HCT116 (cell line): ENCODE results near the gene C9. TPM values are rescaled to one million over a fixed set of nuclear protein-coding genes. Genes with fewer than 3 reads are reported as not detected.

Experiments
- ATAC-seq: fragments of 200-7000 bp; cut with Tn5 transposase; 2 replicates; pipeline ENCODE4 v1.9.1; 2020; ENCODE audit warnings: mild to moderate bottlenecking, moderate library complexity
- BruUV-seq: library from RNA; stranded (reverse); fragments of 400-500 nt; replicated peaks from 2 replicates; lab custom pipeline; 2021; lab: Mats Ljungman, UMichigan
- CTCF ChIA-PET: fragments of 300-600 bp; sonication (Branson Sonifier 250); formaldehyde crosslinking; loops from one replicate; lab custom pipeline; 2021; ENCODE audit warnings: antibody characterized with exemption; lab: Charles Lee
- POLR2A ChIA-PET: fragments of 300-600, 350-600 bp; sonication (Branson Sonifier 250); formaldehyde crosslinking; loops from one replicate; lab custom pipeline; 2021; ENCODE audit warnings: antibody characterized with exemption; lab: Charles Lee
- RAD21 ChIA-PET, 2 experiments: fragments of 300-600 bp; sonication (Branson Sonifier 250); formaldehyde crosslinking; loops; one replicate each; lab custom pipeline; 2023; ENCODE audit warnings: low total read pairs in 2 of 2; ENCODE audit not compliant: uncharacterized antibody in 2 of 2, unreplicated experiment in 2 of 2, low non-redundant PET in 1 of 2; lab: Charles Lee
- DNase-seq: peaks from one replicate; pipeline ENCODE4 v3.0.0-alpha.2; 2010; ENCODE audit warnings: low read depth, low spot score
- H2AFZ ChIP-seq: fragments of 200-600 bp; shearing (Covaris generic), sonication (generic); 2 replicates; pipeline ENCODE4 v1.6.1; 2017; ENCODE audit warnings: low read depth, mixed run types, mixed read lengths, antibody characterized with exemption, low read length; ENCODE audit not compliant: poor library complexity, severe bottlenecking
- H3K27ac ChIP-seq: 2 replicates; pipeline ENCODE4 v1.5.1; 2012; ENCODE audit warnings: low read depth, low read length
- H3K27me3 ChIP-seq: fragments of 200-600 bp; sonication (generic); 2 replicates; pipeline ENCODE4 v1.6.1; 2016; ENCODE audit warnings: mixed run types, low read length, mixed read lengths; ENCODE audit not compliant: insufficient read depth
- H3K36me3 ChIP-seq, 2 experiments: fragments of 200-500 bp in 1 of 2; fragments of 200-600 bp in 1 of 2; sonication (Bioruptor generic) in 1 of 2; sonication (generic) in 1 of 2; 2 replicates each; pipeline versions ENCODE4 v1.5.1 to v1.6.1; 2014 to 2016; ENCODE audit warnings: low read length in 2 of 2, inconsistent platforms in 1 of 2, mixed read lengths in 1 of 2, mixed run types in 1 of 2; ENCODE audit not compliant: insufficient read depth in 2 of 2, control insufficient read depth in 1 of 2
- H3K4me1 ChIP-seq, 2 experiments: fragments of 200-600 bp in 1 of 2; sonication (generic) in 1 of 2; 2 replicates each; pipeline versions ENCODE4 v1.5.1 to v1.6.1; 2012 to 2017; ENCODE audit warnings: low read length in 2 of 2, inconsistent platforms in 1 of 2, mild to moderate bottlenecking in 1 of 2, mixed read lengths in 1 of 2, mixed run types in 1 of 2, moderate library complexity in 1 of 2; ENCODE audit not compliant: insufficient read depth in 2 of 2, control insufficient read depth in 1 of 2
- H3K4me2 ChIP-seq: fragments of 200-600 bp; sonication (generic); 2 replicates; pipeline ENCODE4 v1.6.1; 2017; ENCODE audit warnings: mixed run types, low read length, mixed read lengths
- H3K4me3 ChIP-seq, 2 experiments: fragments of 200-600 bp in 1 of 2; sonication (generic) in 1 of 2; replicated peaks in 1 of 2; 2 replicates each; pipeline ENCODE4 v1.5.1; 2011 to 2016; ENCODE audit warnings: low read length in 2 of 2, control low read depth in 1 of 2, low read depth in 1 of 2, mild to moderate bottlenecking in 1 of 2, mixed read lengths in 1 of 2, mixed run types in 1 of 2
- H3K79me2 ChIP-seq: fragments of 200-600 bp; sonication (generic); 2 replicates; pipeline ENCODE4 v1.6.1; 2017; ENCODE audit warnings: mild to moderate bottlenecking, mixed run types, low read length, moderate library complexity, mixed read lengths; ENCODE audit not compliant: insufficient read depth
- H3K9ac ChIP-seq: fragments of 200-600 bp; sonication (generic); 2 replicates; pipeline ENCODE4 v1.6.1; 2016; ENCODE audit warnings: low read length, mixed read lengths
- H3K9me2 ChIP-seq: fragments of 200-600 bp; sonication (generic), shearing (Covaris generic); 2 replicates; pipeline ENCODE4 v1.6.1; 2017; ENCODE audit warnings: mixed run types, mild to moderate bottlenecking, moderate library complexity; ENCODE audit not compliant: insufficient read depth
- H3K9me3 ChIP-seq, 2 experiments: fragments of 200-500 bp in 1 of 2; fragments of 200-600 bp in 1 of 2; sonication (Bioruptor generic) in 1 of 2; sonication (generic) in 1 of 2; 2 replicates each; pipeline ENCODE4 v1.6.1; 2014 to 2017; ENCODE audit warnings: low read length in 2 of 2, mixed read lengths in 2 of 2, inconsistent platforms in 1 of 2, low read depth in 1 of 2, mild to moderate bottlenecking in 1 of 2, mixed run types in 1 of 2, moderate library complexity in 1 of 2; ENCODE audit not compliant: control insufficient read depth in 1 of 2, insufficient read depth in 1 of 2
- H4K20me1 ChIP-seq: fragments of 200-600 bp; sonication (generic), shearing (Covaris generic); 2 replicates; pipeline ENCODE4 v1.6.1; 2017; ENCODE audit warnings: mixed run types, mild to moderate bottlenecking, moderate library complexity; ENCODE audit not compliant: insufficient read depth
- CBX3 ChIP-seq: IDR thresholded peaks from 2 replicates; pipeline ENCODE4 v1.6.1; 2012; ENCODE audit warnings: low read depth
- CEBPB ChIP-seq: IDR thresholded peaks from 2 replicates; pipeline ENCODE4 v1.6.1; 2012; ENCODE audit warnings: low read depth
- EGR1 ChIP-seq: IDR thresholded peaks from 2 replicates; pipeline ENCODE4 v1.6.1; 2012; ENCODE audit warnings: low read depth
- ELF1 ChIP-seq: IDR thresholded peaks from 2 replicates; pipeline ENCODE4 v1.6.1; 2012; ENCODE audit warnings: low read depth, borderline replicate concordance
- EZH2 ChIP-seq: fragments of 200-600 bp; sonication (generic); IDR thresholded peaks from 2 replicates; pipeline ENCODE4 v1.6.1; 2017; ENCODE audit warnings: antibody characterized with exemption, mixed run types
- FOSL1 ChIP-seq: IDR thresholded peaks from 2 replicates; pipeline ENCODE4 v1.6.1; 2012; ENCODE audit warnings: low read depth
- JUND ChIP-seq: IDR thresholded peaks from 2 replicates; pipeline ENCODE4 v1.6.1; 2012
- POLR2A ChIP-seq: IDR thresholded peaks from 2 replicates; pipeline ENCODE4 v1.7.0; 2011; ENCODE audit warnings: borderline replicate concordance; ENCODE audit not compliant: insufficient read depth, insufficient read length; ENCODE audit errors: extremely low read depth
- POLR2AphosphoS5 ChIP-seq: IDR thresholded peaks from 2 replicates; pipeline ENCODE4 v1.6.1; 2011; ENCODE audit warnings: mild to moderate bottlenecking, low read depth, low read length, moderate library complexity
- RAD21 ChIP-seq: IDR thresholded peaks from 2 replicates; pipeline ENCODE4 v1.6.1; 2012; ENCODE audit warnings: low read depth, mild to moderate bottlenecking
- SIN3A ChIP-seq: IDR thresholded peaks from 2 replicates; pipeline ENCODE4 v1.6.1; 2012; ENCODE audit warnings: low read depth
- SP1 ChIP-seq: IDR thresholded peaks from 2 replicates; pipeline ENCODE4 v1.6.1; 2012; ENCODE audit warnings: low read depth
- SRF ChIP-seq: IDR thresholded peaks from 2 replicates; pipeline ENCODE4 v1.6.1; 2012; ENCODE audit warnings: low read depth
- TCF7L2 ChIP-seq: IDR thresholded peaks from 2 replicates; pipeline ENCODE4 v1.7.0; 2011; ENCODE audit warnings: borderline replicate concordance, inconsistent platforms; ENCODE audit not compliant: insufficient read depth, insufficient read length; ENCODE audit errors: extremely low read depth
- YY1 ChIP-seq: IDR thresholded peaks from 2 replicates; pipeline ENCODE4 v1.6.1; 2011; ENCODE audit warnings: low read length, low read depth, moderate library complexity, mild to moderate bottlenecking; ENCODE audit not compliant: insufficient replicate concordance; ENCODE audit errors: extremely low read depth
- ZFX ChIP-seq: fragments of 450-650 bp; IDR thresholded peaks from 2 replicates; pipeline ENCODE4 v1.6.1; 2017
- ZNF274 ChIP-seq: fragments of 200-500 bp; sonication (Bioruptor generic); IDR thresholded peaks from 2 replicates; pipeline ENCODE4 v1.6.1; 2014; ENCODE audit warnings: mild to moderate bottlenecking, low read depth, low read length, inconsistent platforms
- intact Hi-C: fragments of 100-400 bp; cut with micrococcal nuclease; formaldehyde crosslinking; loops from 2 replicates; pipeline ENCODE4 v1.10.0; 2022
- total RNA-seq: library from RNA; stranded (reverse); gene quantifications from one replicate; pipeline ENCODE4 v1.2.1, GENCODE V29; 2021; ENCODE audit not compliant: unreplicated experiment
- TF ChIP-seq, protein P1 (sequence below), 3 experiments: fragments of 200-600 bp in 1 of 3; sonication (generic) in 1 of 3; IDR thresholded peaks in 2 of 3; conservative IDR thresholded peaks in 1 of 3; 2 replicates each; pipeline ENCODE4 v1.5.1; 2012 to 2017; ENCODE audit warnings: low read depth in 2 of 3, low read length in 2 of 3, antibody characterized with exemption in 1 of 3, borderline replicate concordance in 1 of 3, control low read depth in 1 of 3, mild to moderate bottlenecking in 1 of 3, mixed read lengths in 1 of 3, mixed run types in 1 of 3, moderate library complexity in 1 of 3; ENCODE audit not compliant: insufficient read depth in 1 of 3
- TF ChIP-seq, protein P2 (sequence below): IDR thresholded peaks from 2 replicates; pipeline ENCODE4 v1.6.1; 2012
- TF ChIP-seq, protein P3 (sequence below): IDR thresholded peaks from 2 replicates; pipeline ENCODE4 v1.6.1; 2012

The C9 gene
- total RNA-seq, 1 experiment from 2014 or later: 0.34 TPM

DNA sequence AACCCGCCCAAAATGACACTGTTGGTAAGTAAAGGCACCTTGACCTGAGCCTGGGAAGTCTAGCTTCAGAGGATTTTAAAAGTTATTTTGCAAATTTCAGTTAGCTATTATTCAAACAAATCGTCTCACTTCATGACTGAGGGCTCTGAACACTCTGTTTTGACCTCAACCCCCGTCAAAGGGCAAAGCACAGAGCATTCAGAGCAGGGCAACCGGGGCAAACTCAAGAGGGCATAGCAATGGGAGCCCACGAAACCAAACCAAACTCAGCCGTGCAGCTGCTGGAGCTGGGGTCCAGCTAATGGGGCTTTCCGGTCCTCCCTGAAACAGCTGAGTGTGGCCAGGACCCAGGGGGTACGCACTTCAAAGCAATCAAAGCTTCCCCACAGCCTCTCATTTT, 1.6 kb downstream of the C9 start:
- H3K4me3 ChIP-seq: no peak overlapping the region
- H3K4me2 ChIP-seq: no peak overlapping the region
- no peak overlapping the region for H2AFZ ChIP-seq
- no TSS peak for BruUV-seq
- ATAC-seq: no peak
- TF ChIP-seq ZNF274 (no peak), FOSL1 (no peak), EZH2 (no peak), SP1 (no peak), CEBPB (no peak), TCF7L2 (no peak), ELF1 (no peak)
- TF ChIP-seq, protein P1, sequence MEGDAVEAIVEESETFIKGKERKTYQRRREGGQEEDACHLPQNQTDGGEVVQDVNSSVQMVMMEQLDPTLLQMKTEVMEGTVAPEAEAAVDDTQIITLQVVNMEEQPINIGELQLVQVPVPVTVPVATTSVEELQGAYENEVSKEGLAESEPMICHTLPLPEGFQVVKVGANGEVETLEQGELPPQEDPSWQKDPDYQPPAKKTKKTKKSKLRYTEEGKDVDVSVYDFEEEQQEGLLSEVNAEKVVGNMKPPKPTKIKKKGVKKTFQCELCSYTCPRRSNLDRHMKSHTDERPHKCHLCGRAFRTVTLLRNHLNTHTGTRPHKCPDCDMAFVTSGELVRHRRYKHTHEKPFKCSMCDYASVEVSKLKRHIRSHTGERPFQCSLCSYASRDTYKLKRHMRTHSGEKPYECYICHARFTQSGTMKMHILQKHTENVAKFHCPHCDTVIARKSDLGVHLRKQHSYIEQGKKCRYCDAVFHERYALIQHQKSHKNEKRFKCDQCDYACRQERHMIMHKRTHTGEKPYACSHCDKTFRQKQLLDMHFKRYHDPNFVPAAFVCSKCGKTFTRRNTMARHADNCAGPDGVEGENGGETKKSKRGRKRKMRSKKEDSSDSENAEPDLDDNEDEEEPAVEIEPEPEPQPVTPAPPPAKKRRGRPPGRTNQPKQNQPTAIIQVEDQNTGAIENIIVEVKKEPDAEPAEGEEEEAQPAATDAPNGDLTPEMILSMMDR (IDR thresholded peaks at IDR 0.05 in 2 of 3, conservative IDR thresholded peaks at IDR 0.05 in 1 of 3; ENCODE audit: borderline replicate concordance in 1 of 3, insufficient read depth in 1 of 3, low read depth in 2 of 3, low read length in 2 of 3): no peak
- H3K36me3 ChIP-seq: no peaks in the 10 kb centered on the region
- H3K9me2 ChIP-seq: no peaks in the 10 kb centered on the region
- no peaks in the 10 kb centered on the region for H3K9me3 ChIP-seq
- ChIA-PET RAD21 (no interaction called here), CTCF (interaction anchor here (1.4 to 1.6 kb wide), 2 partner anchors 13 to 185 kb away, joined by 3 to 6 read pairs; no protein-coding TSS in a partner anchor), POLR2A (no interaction called here)
- H4K20me1 ChIP-seq: no peaks in the 10 kb centered on the region
- DNase-seq: no peak
- H3K79me2 ChIP-seq: no peaks in the 10 kb centered on the region
- no peak overlapping the region for H3K9ac ChIP-seq
- no peaks in the 10 kb centered on the region for H3K27me3 ChIP-seq
- H3K27ac ChIP-seq: no peak overlapping the region
- no peaks in the 10 kb centered on the region for H3K4me1 ChIP-seq
- intact Hi-C loops: no loop called here

DNA sequence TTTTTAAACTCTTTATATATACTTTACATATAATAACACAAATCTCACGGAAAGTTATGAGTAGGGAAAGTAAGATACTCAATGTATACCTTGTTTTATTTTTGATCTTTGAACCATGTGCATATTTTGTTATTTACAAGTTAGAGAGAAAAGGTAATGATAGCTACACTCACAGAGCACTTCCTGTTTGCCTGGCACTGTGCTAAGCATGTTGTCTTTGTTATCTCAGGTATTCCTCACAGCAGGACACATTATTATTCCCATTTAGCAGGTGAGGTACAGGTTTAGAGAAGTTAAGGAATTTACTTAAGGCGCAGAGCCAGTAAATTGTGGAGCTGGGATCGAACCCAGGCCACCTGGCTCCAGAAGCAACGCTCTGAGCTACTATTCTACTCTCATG, 3.0 kb downstream of the C9 start:
- no peak overlapping the region for H3K4me2 ChIP-seq
- intact Hi-C loops: no loop called here
- ChIA-PET RAD21 (no interaction called here), POLR2A (no interaction called here), CTCF (no interaction called here)
- no peak overlapping the region for H3K27ac ChIP-seq
- no peak overlapping the region for H3K9ac ChIP-seq
- no peaks in the 10 kb centered on the region for H3K27me3 ChIP-seq
- no peak for DNase-seq
- no peak overlapping the region for H2AFZ ChIP-seq
- no peaks in the 10 kb centered on the region for H4K20me1 ChIP-seq
- no peak overlapping the region for H3K4me3 ChIP-seq
- H3K79me2 ChIP-seq: no peaks in the 10 kb centered on the region
- H3K36me3 ChIP-seq: no peaks in the 10 kb centered on the region
- H3K4me1 ChIP-seq: no peaks in the 10 kb centered on the region
- no peaks in the 10 kb centered on the region for H3K9me2 ChIP-seq
- no peaks in the 10 kb centered on the region for H3K9me3 ChIP-seq
- no TSS peak for BruUV-seq
- ATAC-seq: no peak
- TF ChIP-seq FOSL1 (no peak), RAD21 (no peak), ELF1 (no peak), YY1 (no peak), POLR2AphosphoS5 (no peak), JUND (no peak), SIN3A (no peak), CBX3 (no peak), POLR2A (no peak), TCF7L2 (no peak), ZNF274 (no peak), SRF (no peak), ZFX (no peak), SP1 (no peak), EGR1 (no peak)
- TF ChIP-seq, protein P2, sequence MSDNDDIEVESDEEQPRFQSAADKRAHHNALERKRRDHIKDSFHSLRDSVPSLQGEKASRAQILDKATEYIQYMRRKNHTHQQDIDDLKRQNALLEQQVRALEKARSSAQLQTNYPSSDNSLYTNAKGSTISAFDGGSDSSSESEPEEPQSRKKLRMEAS: no peak
- TF ChIP-seq, protein P3, sequence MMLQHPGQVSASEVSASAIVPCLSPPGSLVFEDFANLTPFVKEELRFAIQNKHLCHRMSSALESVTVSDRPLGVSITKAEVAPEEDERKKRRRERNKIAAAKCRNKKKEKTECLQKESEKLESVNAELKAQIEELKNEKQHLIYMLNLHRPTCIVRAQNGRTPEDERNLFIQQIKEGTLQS: no peak
